Measurements from ENCODE around the gene GPC3.
"Not testable (repeated sequence)": the region's sequence is repeated elsewhere in the genome, so short reads cannot be mapped to it uniquely, and the experiment has no call there.

DNA sequence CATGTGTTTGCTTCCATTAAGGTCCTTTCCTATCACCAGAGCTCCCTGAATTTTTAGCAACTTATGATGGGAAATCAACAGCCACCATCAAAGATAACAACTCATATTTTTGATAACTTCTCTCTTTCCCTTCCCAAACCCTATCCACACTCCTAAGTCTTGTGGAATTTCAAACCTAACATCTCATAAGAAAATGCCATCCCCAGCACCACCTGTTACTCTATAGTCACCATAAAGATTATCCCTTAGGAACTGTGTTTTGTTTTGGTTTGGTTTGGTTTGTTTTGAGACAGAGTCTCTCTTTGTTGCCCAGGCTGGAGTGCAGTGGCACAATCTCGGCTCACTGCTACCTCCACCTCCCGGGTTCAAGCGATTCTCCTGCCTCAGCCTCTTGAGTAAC lies 5.7 kb upstream of the GPC3 start:
- TF ChIP-seq, protein P1, sequence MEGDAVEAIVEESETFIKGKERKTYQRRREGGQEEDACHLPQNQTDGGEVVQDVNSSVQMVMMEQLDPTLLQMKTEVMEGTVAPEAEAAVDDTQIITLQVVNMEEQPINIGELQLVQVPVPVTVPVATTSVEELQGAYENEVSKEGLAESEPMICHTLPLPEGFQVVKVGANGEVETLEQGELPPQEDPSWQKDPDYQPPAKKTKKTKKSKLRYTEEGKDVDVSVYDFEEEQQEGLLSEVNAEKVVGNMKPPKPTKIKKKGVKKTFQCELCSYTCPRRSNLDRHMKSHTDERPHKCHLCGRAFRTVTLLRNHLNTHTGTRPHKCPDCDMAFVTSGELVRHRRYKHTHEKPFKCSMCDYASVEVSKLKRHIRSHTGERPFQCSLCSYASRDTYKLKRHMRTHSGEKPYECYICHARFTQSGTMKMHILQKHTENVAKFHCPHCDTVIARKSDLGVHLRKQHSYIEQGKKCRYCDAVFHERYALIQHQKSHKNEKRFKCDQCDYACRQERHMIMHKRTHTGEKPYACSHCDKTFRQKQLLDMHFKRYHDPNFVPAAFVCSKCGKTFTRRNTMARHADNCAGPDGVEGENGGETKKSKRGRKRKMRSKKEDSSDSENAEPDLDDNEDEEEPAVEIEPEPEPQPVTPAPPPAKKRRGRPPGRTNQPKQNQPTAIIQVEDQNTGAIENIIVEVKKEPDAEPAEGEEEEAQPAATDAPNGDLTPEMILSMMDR (IDR thresholded peaks at IDR 0.05 in 4 of 5, conservative IDR thresholded peaks at IDR 0.05 in 1 of 5), result not testable (repeated sequence)
- not testable (repeated sequence) for TF ChIP-seq POLR2A (IDR thresholded peaks at IDR 0.05)
